Smooth muscle cell (in vitro differentiated cells): ENCODE measurements around the gene ETV3. TPM values are rescaled to one million over a fixed set of nuclear protein-coding genes. Genes with fewer than 3 reads are reported as not detected.

ENCODE experiments used
- DNase-seq: peaks from one replicate; lab custom pipeline; 2025; ENCODE audit not compliant: unreplicated experiment; lab: John Stamatoyannopoulos, UW
- H2AFZ ChIP-seq: fragments of 200-600 bp; sonication (generic); 2 replicates; pipeline ENCODE4 v1.6.0; 2016; ENCODE audit warnings: antibody characterized with exemption, low read depth, mild to moderate bottlenecking
- H3F3A ChIP-seq: fragments of 200-600 bp; sonication (generic); 2 replicates; pipeline ENCODE4 v1.6.0; 2017; ENCODE audit warnings: antibody characterized with exemption, low read depth
- H3K27ac ChIP-seq: fragments of 200-600 bp; sonication (generic); 2 replicates; pipeline ENCODE4 v1.5.1; 2016; ENCODE audit warnings: low read depth, mild to moderate bottlenecking
- H3K27me3 ChIP-seq: fragments of 200-600 bp; sonication (generic); 2 replicates; pipeline ENCODE4 v1.6.1; 2016; ENCODE audit warnings: low read depth, mild to moderate bottlenecking
- H3K36me3 ChIP-seq: fragments of 200-600 bp; sonication (generic); 2 replicates; pipeline ENCODE4 v1.5.1; 2016; ENCODE audit warnings: low read depth
- H3K4me1 ChIP-seq: fragments of 200-600 bp; sonication (generic); 2 replicates; pipeline ENCODE4 v1.5.1; 2016; ENCODE audit warnings: low read depth
- H3K4me2 ChIP-seq: fragments of 200-600 bp; sonication (generic); 2 replicates; pipeline ENCODE4 v1.6.0; 2016; ENCODE audit warnings: mild to moderate bottlenecking
- H3K4me3 ChIP-seq: fragments of 200-600 bp; sonication (generic); 2 replicates; pipeline ENCODE4 v1.5.1; 2016; ENCODE audit warnings: mild to moderate bottlenecking
- H3K79me2 ChIP-seq: fragments of 200-600 bp; sonication (generic); 2 replicates; pipeline ENCODE4 v1.6.0; 2016; ENCODE audit warnings: low read depth, mild to moderate bottlenecking
- H3K9ac ChIP-seq: fragments of 200-600 bp; sonication (generic); 2 replicates; pipeline ENCODE4 v1.6.0; 2016; ENCODE audit warnings: low read depth
- H3K9me3 ChIP-seq: fragments of 200-600 bp; sonication (generic); replicated peaks from 2 replicates; pipeline ENCODE4 v1.5.1; 2016; ENCODE audit warnings: low read depth
- H4K20me1 ChIP-seq: fragments of 200-600 bp; sonication (generic); 2 replicates; pipeline ENCODE4 v1.6.0; 2016; ENCODE audit warnings: low read depth
- WGBS: methylation state at CpG from one replicate; pipeline ENCODE4 v1.1.7; 2016; ENCODE audit warnings: low lambda C conversion rate; 5-methylcytosine and 5-hydroxymethylcytosine counted together
- polyA plus RNA-seq: library from polyadenylated mRNA; unstranded; fragments of >200 nt; fragmentation: Nextera tagmentation; extraction: Ambion mirVana; gene quantifications from 2 replicates; pipeline ENCODE4 v1.2.1, GENCODE V29; 2016
- total RNA-seq: library from RNA; depleted of rRNA; stranded (reverse); fragments of >200 nt; gene quantifications from 2 replicates; pipeline ENCODE4 v1.2.3, GENCODE V29; 2014
- TF ChIP-seq, protein P1 (sequence below): fragments of 200-600 bp; sonication (generic); IDR thresholded peaks from 2 replicates; pipeline ENCODE4 v1.5.1; 2017; ENCODE audit warnings: borderline replicate concordance, mild to moderate bottlenecking, antibody characterized with exemption; ENCODE audit not compliant: insufficient read depth, poor library complexity, severe bottlenecking

Gene ETV3
- total and polyA plus RNA-seq, 2 experiments from 2014 or later: 11.4 to 33.2 TPM

DNA sequence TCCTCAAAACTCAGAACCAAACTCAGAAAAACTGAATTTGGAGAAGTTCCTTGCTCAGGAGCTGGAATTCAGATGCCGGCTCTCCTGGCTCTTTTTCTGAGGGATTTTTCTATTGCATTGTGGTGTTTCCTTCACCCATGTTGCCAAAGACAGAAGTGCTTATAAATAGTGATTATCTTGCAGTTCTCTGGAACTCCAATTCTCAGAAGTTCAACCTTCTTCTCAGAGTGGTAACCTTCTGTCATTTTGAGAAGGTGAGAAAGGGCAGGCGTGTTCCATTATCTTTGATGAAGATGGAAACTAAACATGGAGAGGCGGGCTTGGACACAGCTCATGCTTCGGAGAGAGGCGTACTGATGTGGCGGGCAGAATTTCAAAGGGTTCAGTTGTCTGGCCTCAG, 12.4 kb upstream of the ETV3 start:
- H3K4me1 ChIP-seq: peaks cover 20% of the 10 kb centered on the region
- TF ChIP-seq, protein P1, sequence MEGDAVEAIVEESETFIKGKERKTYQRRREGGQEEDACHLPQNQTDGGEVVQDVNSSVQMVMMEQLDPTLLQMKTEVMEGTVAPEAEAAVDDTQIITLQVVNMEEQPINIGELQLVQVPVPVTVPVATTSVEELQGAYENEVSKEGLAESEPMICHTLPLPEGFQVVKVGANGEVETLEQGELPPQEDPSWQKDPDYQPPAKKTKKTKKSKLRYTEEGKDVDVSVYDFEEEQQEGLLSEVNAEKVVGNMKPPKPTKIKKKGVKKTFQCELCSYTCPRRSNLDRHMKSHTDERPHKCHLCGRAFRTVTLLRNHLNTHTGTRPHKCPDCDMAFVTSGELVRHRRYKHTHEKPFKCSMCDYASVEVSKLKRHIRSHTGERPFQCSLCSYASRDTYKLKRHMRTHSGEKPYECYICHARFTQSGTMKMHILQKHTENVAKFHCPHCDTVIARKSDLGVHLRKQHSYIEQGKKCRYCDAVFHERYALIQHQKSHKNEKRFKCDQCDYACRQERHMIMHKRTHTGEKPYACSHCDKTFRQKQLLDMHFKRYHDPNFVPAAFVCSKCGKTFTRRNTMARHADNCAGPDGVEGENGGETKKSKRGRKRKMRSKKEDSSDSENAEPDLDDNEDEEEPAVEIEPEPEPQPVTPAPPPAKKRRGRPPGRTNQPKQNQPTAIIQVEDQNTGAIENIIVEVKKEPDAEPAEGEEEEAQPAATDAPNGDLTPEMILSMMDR: no peak
- no peak overlapping the region for H3K9ac ChIP-seq
- H4K20me1 ChIP-seq: no peaks in the 10 kb centered on the region
- no peak overlapping the region for H2AFZ ChIP-seq
- H3K36me3 ChIP-seq: no peaks in the 10 kb centered on the region
- no peak overlapping the region for H3K4me3 ChIP-seq
- WGBS: 89% methylated on average over 6 of the region's 6 CpGs
- no peak overlapping the region for H3K27ac ChIP-seq
- H3K9me3 ChIP-seq: no peaks in the 10 kb centered on the region
- no peaks in the 10 kb centered on the region for H3K27me3 ChIP-seq
- H3K4me2 ChIP-seq: no peak overlapping the region
- no peak for DNase-seq
- H3F3A ChIP-seq: no peaks in the 10 kb centered on the region
- H3K79me2 ChIP-seq: no peaks in the 10 kb centered on the region

DNA sequence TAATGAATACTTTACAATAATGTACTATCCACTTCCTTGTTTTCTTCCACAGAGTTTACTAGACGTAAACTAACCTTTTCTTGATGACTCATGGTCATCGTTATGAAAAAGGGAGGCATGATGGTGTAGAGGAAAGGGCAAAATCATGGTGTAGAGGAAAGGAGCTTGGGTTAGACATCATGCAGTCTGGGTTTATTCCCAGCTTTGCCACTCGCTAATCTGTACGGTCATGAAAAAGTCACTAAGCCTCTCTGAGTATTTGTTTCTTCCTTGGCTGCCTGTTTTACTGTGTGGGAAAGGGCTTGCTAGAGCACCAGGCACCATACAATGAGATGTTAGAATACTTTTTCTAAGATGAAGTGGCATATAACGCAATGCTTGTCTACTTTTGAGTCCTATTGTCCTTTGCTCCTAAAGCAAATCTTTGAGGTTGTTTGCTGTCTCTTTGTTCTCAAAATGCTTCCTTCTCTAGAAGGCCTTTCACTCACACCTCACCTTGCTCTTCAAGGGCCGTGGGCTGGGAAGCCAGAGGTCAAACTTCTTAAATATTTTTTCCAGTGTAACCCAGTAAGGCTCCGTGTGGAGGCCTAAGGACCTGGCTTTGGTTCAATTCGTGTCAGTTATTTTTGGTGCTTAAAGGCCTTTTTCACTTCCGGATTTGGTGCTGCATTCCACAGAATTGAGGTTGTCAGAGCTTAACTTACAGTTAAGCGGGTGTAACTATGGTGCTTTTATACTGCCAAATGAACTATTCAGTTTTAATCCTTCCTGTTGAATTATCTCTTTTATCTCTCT, 9.9 kb upstream of the ETV3 start:
- H3K36me3 ChIP-seq: no peaks in the 10 kb centered on the region
- no peaks in the 10 kb centered on the region for H3K27me3 ChIP-seq
- H3K27ac ChIP-seq: peak overlapping the region; percentile 47
- no peaks in the 10 kb centered on the region for H3K9me3 ChIP-seq
- peak overlapping the region; percentile 87 for H2AFZ ChIP-seq
- WGBS: 52% methylated on average over 10 of the region's 10 CpGs
- no peak overlapping the region for H3K9ac ChIP-seq
- H3K4me2 ChIP-seq: peak overlapping the region; percentile 41
- H3K79me2 ChIP-seq: no peaks in the 10 kb centered on the region
- TF ChIP-seq, protein P1: no peak
- no peaks in the 10 kb centered on the region for H4K20me1 ChIP-seq
- no peaks in the 10 kb centered on the region for H3F3A ChIP-seq
- no peak for DNase-seq
- peaks cover 13% of the 10 kb centered on the region for H3K4me1 ChIP-seq
- no peak overlapping the region for H3K4me3 ChIP-seq

DNA sequence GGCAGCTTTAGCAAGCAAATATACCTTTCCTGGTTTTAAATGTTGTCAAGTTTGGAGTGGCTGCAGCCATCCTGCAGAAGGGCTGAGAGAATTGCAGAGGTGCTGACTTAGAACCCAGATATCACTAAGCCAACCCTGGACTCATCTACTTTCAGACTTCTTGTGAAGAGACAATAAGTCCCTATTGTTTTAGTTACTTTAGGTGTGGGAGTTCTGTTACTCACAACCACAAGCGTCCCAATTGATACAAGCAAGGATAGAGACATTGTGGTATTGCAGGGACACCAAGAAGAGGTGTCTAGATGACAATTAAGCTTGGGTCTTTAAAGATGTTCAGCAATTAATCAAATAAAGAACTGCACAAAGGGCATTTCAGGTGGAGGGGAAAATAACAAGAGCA, 8.8 kb upstream of the ETV3 start:
- Histone ChIP-seq H3F3A (no peaks in the 10 kb centered on the region), H3K4me3 (no peak overlapping the region), H3K9me3 (no peaks in the 10 kb centered on the region), H3K79me2 (no peaks in the 10 kb centered on the region), H3K4me1 (peaks cover 13% of the 10 kb centered on the region), H3K27ac (no peak overlapping the region), H2AFZ (no peak overlapping the region), H3K4me2 (no peak overlapping the region), H3K36me3 (no peaks in the 10 kb centered on the region), H3K27me3 (no peaks in the 10 kb centered on the region), H4K20me1 (no peaks in the 10 kb centered on the region), H3K9ac (no peak overlapping the region)
- no peak for DNase-seq
- WGBS: 89% methylated on average over 1 of the region's 1 CpG
- TF ChIP-seq, protein P1: no peak

DNA sequence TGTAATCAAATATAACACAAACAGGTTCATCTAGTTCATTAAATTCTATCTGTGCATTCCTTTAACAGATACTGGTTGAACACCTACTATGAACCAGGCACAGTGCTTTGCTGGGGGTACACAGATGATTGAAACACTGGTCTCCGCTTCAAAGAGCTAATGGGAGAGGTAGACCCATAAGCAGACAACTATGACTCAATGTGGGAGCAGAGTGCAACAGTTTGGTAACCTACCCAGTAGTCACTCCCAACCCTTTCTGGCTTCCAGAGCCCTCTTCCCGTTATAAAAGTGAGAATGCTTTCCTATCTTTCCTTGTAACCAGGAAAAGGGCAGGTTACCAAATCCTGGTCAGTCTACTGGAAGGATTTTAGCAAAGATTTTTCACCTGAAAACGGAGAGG, 8.0 kb upstream of the ETV3 start:
- Histone ChIP-seq H3K27ac (no peak overlapping the region), H3K36me3 (no peaks in the 10 kb centered on the region), H3K4me2 (no peak overlapping the region), H3K4me1 (peaks cover 13% of the 10 kb centered on the region), H4K20me1 (no peaks in the 10 kb centered on the region), H3K79me2 (no peaks in the 10 kb centered on the region), H3K9ac (no peak overlapping the region), H3K4me3 (no peak overlapping the region), H3F3A (no peaks in the 10 kb centered on the region), H3K9me3 (no peaks in the 10 kb centered on the region), H2AFZ (no peak overlapping the region), H3K27me3 (no peaks in the 10 kb centered on the region)
- TF ChIP-seq, protein P1: no peak
- WGBS: 84% methylated on average over 3 of the region's 3 CpGs
- no peak for DNase-seq
